MCF 10A (cell line): ENCODE measurements around the gene INPP4A. TPM values are rescaled to one million over a fixed set of nuclear protein-coding genes. Genes with fewer than 3 reads are reported as not detected.

Experiments
- BruUV-seq: library from RNA; stranded (reverse); fragments of 400-500 nt; replicated peaks from 2 replicates; lab custom pipeline; 2021; lab: Mats Ljungman, UMichigan
- CTCF ChIA-PET: fragments of 300-600 bp; sonication (Branson Sonifier 250); formaldehyde crosslinking; extraction: SDS; loops from one replicate; lab custom pipeline; 2021; ENCODE audit warnings: antibody characterized with exemption, inconsistent platforms; lab: Yijun Ruan, JAX
- POLR2A ChIA-PET: fragments of 300-600, 350-650 bp; sonication (Branson Sonifier 250); formaldehyde crosslinking; extraction: SDS; loops from one replicate; lab custom pipeline; 2020; ENCODE audit warnings: antibody characterized with exemption, inconsistent platforms; lab: Yijun Ruan, JAX
- DNase-seq: peaks from one replicate; pipeline ENCODE4 v3.0.0-alpha.2; 2018; ENCODE audit not compliant: unreplicated experiment
- H3K27ac Mint-ChIP-seq: one replicate; pipeline ENCODE4 v1.8.0; 2022; ENCODE audit warnings: mild to moderate bottlenecking, low read depth, mixed read lengths; ENCODE audit not compliant: unreplicated experiment
- H3K27me3 Mint-ChIP-seq: one replicate; pipeline ENCODE4 v1.8.0; 2022; ENCODE audit warnings: mixed read lengths; ENCODE audit not compliant: insufficient read depth, unreplicated experiment
- H3K36me3 Mint-ChIP-seq: one replicate; pipeline ENCODE4 v1.8.0; 2022; ENCODE audit warnings: mild to moderate bottlenecking, moderate library complexity, mixed read lengths; ENCODE audit not compliant: insufficient read depth, unreplicated experiment
- H3K4me1 Mint-ChIP-seq: one replicate; pipeline ENCODE4 v1.8.0; 2022; ENCODE audit warnings: mixed read lengths; ENCODE audit not compliant: insufficient read depth, unreplicated experiment
- H3K4me3 Mint-ChIP-seq: one replicate; pipeline ENCODE4 v1.8.0; 2022; ENCODE audit warnings: mild to moderate bottlenecking, moderate library complexity, mixed read lengths; ENCODE audit not compliant: unreplicated experiment
- H3K9me3 Mint-ChIP-seq: one replicate; pipeline ENCODE4 v1.8.0; 2022; ENCODE audit warnings: mixed read lengths; ENCODE audit not compliant: unreplicated experiment
- CTCF ChIP-seq: fragments of 200-600 bp; IDR thresholded peaks from one replicate; pipeline ENCODE4 v1.8.0; 2022; ENCODE audit warnings: antibody characterized with exemption, mild to moderate bottlenecking; ENCODE audit not compliant: unreplicated experiment
- intact Hi-C: fragments of 100-400 bp; cut with micrococcal nuclease; formaldehyde crosslinking; loops from 2 replicates; pipeline ENCODE4 v1.14.1; 2022
- total RNA-seq: library from RNA; stranded (reverse); gene quantifications from 2 replicates; pipeline ENCODE4 v1.2.3, GENCODE V29; 2022

The INPP4A gene
- total RNA-seq, 1 experiment from 2014 or later: 21.5 TPM

- Mint-ChIP-seq H3K27me3 (no peaks in the 10 kb centered on the region), H3K4me1 (peaks cover 20% of the 10 kb centered on the region), H3K27ac (peak overlapping the region; percentile 8), H3K36me3 (peaks cover 91% of the 10 kb centered on the region), H3K9me3 (no peaks in the 10 kb centered on the region), H3K4me3 (no peak overlapping the region)
- DNase-seq: no peak
- ChIA-PET CTCF (interaction anchor here (0.5 to 1.5 kb wide), 3 partner anchors 27 to 452 kb away, joined by 3 read pairs; no protein-coding TSS in a partner anchor), POLR2A (interaction anchor here (0.5 to 0.6 kb wide), 2 partner anchors 19 to 225 kb away, joined by 3 read pairs; no protein-coding TSS in a partner anchor)
- no TSS peak for BruUV-seq
- intact Hi-C loops: no loop called here
- TF ChIP-seq CTCF: no peak
Measured at GRCh38 chr2:98614024-98614739, 169.5 kb downstream of the INPP4A start.

- Mint-ChIP-seq H3K4me3 (no peak overlapping the region), H3K27ac (no peak overlapping the region), H3K9me3 (no peaks in the 10 kb centered on the region), H3K4me1 (peaks cover 14% of the 10 kb centered on the region), H3K27me3 (no peaks in the 10 kb centered on the region), H3K36me3 (peaks cover 84% of the 10 kb centered on the region)
- intact Hi-C loops: no loop called here
- TF ChIP-seq CTCF: no peak
- no TSS peak for BruUV-seq
- DNase-seq: no peak
- CTCF ChIA-PET: interaction anchor here (1.5 kb wide), 1 partner anchor 451 kb away, joined by 3 read pairs; no protein-coding TSS in a partner anchor
- POLR2A ChIA-PET: no interaction called here
Measured at GRCh38 chr2:98615481-98615880, 170.8 kb downstream of the INPP4A start.

- H3K4me1 Mint-ChIP-seq: peaks cover 9% of the 10 kb centered on the region
- no peak overlapping the region for H3K27ac Mint-ChIP-seq
- no peak for DNase-seq
- ChIA-PET POLR2A (interaction anchor here (2.3 kb wide), 1 partner anchor 8 kb away, joined by 8 read pairs; the partner anchor contains the start of genes COA5 and UNC50), CTCF (interaction anchor here (0.5 to 1.1 kb wide), 2 partner anchors 13 to 31 kb away, joined by 3 read pairs; no protein-coding TSS in a partner anchor)
- no TSS peak for BruUV-seq
- peaks cover 75% of the 10 kb centered on the region for H3K36me3 Mint-ChIP-seq
- no peak for TF ChIP-seq CTCF
- H3K27me3 Mint-ChIP-seq: no peaks in the 10 kb centered on the region
- no peaks in the 10 kb centered on the region for H3K9me3 Mint-ChIP-seq
- intact Hi-C loops: no loop called here
- H3K4me3 Mint-ChIP-seq: no peak overlapping the region
Measured at GRCh38 chr2:98617149-98617548, 172.5 kb downstream of the INPP4A start.

GRCh38 chr2:98623657-98624056 is 179.0 kb downstream of the INPP4A start:
- ChIA-PET CTCF (interaction anchor here (0.6 to 0.7 kb wide), 2 partner anchors 104 to 149 kb away, joined by 3 read pairs; no protein-coding TSS in a partner anchor), POLR2A (no interaction called here)
- H3K36me3 Mint-ChIP-seq: peaks cover 11% of the 10 kb centered on the region
- no peak overlapping the region for H3K27ac Mint-ChIP-seq
- H3K27me3 Mint-ChIP-seq: no peaks in the 10 kb centered on the region
- no peak overlapping the region for H3K4me3 Mint-ChIP-seq
- DNase-seq: peak; percentile 46
- TF ChIP-seq CTCF: no peak
- H3K4me1 Mint-ChIP-seq: no peaks in the 10 kb centered on the region
- H3K9me3 Mint-ChIP-seq: no peaks in the 10 kb centered on the region
- no TSS peak for BruUV-seq
- intact Hi-C loops: no loop called here
